Activated CD4-positive, alpha-beta T cell treated with anti-CD3 and anti-CD28 coated beads, Interleukin-2, Interleukin-6, amounts not matched to agents 100 ng/mL and 50 ng/mL, durations not matched to agents 16 hours and 8 hours (primary cell): Measurements from ENCODE around the gene NFKBIE.

Source experiments
- DNase-seq: peaks from one replicate; pipeline ENCODE4 v3.0.0-alpha.2; 2020

Gene NFKBIE

DNA sequence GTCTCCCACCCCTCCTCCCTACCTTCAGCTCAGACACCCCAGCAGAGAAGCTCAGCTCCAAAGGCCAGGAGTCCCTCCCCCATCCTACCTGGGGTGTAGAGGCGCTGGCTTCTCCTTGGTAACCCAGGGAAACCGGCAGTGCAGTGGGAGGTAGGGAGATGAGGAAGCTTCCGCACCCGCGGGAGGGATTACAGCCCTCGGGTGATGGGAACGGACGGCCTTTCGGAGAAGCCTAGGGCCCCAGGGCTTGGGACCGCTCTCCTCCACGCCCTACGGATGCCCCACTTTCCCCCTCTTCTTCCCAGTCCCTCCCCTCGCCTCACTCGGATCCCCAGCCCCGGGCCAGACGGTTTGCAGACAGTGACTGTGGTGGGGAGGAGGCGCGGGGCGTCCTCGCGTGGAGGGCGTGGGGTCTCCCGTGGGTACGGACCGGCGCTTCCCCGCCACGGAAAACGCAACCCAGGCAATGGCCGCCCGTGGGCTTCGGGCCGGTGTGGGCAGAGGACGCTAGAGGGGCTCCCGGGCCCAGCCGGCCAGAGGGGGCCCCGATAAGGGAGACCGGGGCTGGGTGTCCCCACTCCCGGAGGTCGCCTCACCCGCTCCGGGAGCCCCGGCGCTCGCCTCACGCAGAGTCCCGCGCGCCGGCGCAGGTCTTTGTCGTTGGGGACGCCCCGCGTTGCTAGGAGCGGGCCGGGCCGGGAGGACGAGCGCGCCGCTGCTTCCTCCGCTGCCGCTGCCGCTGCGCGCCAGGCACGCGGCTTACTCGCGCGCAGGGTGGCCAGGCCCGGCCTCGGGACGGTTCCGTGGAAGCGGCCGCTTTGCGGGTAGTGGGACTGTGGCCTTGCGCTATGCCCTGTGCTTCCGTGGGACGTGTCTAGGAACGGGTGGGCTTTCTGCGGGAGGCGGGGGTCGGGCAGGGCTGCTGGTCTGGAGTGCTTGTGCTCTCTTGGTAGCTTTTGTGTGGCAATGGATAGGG is 32.0 kb upstream of the NFKBIE start:
- DNase-seq: peak; percentile 43

DNA sequence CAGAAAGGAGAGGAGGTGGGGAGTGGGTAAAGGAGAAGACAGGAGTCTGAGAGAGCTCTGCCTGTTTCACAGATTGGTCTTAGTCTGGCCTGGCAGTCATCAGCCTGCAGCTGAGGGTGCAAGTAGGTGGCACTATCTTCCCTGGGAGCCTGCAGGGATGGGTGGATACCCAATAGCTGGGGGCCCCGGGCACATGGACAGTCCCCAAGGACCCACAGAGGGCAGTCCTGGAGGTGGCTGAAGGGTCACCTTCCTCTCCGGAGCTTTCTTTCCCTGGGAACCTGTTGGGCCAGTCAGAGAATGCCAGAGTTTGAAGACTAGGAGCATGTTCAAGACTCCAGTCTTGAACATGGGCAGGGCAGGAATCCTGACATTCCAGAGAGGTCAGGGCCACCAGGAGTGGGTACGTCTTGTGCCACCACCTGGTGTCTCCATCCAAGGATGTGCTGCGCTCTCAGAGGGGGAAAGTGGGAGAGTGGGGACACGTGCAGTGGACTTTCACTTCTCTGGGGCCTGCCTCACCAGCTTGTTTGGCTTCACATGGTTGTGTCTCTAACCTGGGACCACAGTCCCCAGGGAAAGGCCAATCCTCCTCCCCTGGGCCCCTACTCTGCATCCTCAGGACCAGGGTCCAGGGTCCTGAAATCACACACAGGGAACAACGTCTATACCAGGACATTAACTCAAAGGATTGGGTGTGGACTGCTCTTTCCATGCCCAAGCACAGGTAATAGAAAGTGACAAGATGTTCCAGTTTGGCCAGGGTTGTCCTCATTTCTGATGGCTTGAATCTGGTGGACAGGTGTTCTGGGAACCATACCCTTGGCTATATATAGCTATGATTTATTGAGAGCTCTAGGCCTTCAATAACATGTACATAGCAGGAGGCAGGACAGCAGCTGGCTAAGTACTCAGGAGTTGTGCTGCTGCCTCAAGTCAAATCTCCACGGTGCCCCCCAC is 29.8 kb upstream of the NFKBIE start:
- DNase-seq: no peak

DNA sequence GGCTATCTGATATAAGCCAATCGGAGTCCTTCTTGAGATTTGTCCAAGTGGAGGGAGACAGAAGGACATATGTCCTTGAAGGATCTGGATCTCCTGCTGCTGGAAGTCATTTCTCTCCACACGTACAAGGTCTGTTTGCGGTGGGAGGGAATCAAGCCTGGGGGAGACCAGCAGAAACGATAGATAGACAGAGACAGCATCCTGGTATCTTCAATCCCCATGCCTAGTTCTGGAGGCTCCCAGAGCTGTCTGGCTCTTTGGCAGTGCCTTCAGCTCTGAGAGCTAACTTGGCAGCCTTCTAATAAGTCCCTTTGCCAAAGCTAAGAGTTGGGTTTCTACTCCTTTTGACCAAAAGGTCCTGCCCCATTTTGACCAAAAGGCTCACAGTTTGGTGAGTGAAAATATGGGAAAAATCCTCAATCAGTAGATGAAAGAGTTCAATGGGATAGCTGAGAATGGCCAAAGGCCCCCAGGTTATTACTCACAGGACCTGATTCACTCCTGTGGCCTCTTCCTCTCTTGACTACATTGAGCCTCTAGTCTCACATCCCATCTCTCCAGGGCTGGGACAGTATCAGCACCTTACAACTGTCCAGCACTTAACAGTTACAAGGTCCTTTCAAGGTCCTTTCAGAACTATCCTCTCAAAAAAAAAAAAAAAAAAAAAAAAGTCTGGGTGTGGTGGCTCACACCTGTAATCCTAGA is 27.5 kb upstream of the NFKBIE start:
- no peak for DNase-seq

DNA sequence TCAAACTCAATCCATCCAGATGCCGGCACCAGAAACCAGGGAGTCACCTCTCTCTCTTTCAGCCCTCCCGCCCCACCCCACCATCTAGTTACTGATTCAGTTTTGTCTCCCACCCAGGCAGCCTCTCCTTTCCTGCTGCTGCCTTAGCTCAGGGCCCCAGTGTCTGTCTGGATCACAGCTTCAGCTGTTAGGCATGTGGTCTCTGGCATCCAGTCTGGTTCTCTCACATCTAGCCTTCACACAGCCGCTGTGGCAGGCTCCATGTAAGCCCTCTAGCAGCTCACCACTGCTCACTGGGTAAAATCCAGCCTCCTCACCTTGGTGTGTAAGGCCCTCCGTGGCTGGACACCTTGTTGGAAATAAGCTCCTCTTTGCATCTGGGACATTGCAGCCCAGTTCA is 26.5 kb upstream of the NFKBIE start:
- no peak for DNase-seq

DNA sequence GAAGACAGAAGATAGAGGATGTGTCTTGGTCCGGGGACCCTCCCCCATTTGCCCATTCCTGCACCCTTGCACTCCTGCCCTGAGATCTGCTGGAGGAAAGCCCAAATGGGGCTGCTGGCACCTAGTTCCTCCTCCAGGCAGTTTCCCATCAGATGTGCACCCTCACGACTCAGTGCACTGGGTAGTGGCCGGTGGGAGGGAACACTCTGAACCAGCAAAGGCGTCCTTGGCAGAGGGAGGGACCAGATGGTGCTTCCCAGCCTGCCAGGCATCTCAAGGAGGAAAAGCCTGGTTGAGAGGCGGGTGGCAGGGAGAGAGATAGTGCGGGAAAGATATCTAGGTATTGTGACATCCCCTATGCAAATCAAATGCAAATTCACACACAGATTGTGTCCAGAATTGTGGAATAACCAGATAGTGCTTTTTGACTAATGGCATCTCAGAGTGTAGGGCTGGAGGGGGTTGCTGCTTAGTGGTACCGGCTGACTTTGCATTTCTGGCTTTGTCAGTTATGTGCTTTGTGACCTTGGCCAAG is 24.4 kb upstream of the NFKBIE start:
- no peak for DNase-seq

DNA sequence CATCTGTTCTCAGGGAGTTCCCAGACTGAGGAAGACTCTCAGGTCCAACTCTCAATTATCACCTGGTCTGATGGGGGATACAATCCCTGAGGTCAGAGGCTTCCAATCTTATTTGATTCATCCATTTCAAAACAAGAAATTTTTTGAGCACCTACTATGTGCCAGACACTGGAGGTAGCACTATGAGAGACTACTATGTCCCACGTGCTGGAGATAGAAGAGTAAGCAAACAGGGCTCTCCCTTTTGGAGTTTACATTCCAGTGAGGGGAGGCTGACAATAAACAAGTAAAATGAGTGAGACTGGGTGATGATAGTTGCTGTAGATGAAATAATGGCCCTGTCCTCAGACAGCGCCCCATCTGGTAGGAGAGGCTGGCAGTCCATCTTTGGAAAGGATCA is 21.4 kb upstream of the NFKBIE start:
- no peak for DNase-seq

DNA sequence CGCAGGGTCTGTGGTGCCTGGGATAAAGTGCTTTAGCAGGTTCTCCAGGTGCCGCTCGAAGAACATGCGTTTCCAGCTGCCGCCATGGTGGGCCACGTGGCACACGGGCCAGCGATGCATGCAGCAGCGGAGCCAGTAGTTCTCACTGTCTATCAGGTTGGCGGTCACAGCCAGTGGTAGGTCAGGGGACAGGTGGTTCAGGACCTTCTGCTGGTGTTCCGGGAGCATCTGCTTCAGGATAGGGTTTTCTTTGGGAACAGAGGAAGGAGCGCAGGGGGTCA is 20.9 kb upstream of the NFKBIE start:
- DNase-seq: no peak

DNA sequence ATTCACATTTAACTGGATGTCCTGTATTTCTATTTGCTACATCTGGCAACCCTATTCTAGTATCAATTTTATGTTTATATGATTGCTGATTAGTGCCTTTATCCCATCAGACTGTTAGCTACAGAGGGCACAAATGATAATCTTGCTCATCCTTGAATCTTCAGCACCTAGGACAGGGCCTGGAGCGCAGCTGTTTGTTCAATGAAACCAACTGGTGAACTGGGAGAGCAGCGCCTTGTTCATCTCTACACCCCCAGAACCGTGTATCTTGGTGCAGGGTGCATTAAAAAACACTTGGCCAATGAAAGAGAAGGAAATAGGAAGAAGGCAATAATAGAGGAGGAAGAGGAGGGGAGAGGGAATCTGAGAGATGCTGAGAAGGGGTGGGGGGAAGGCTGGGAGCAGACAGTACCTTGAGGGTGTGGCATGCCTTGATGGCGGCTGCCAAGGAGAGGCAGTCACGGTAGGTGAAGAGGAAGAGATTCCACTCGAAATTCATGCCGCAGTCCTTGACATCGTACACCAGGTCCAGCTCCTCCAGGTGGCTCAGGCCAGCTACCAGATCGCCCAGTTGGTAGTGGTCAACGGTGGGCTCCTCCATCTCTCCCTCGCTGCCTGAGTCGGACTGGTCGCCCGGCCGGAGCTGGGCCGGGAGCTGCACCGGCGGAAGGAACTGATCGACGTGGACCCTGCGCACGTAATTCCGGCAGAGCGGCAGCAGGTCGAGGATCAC is 20.4 kb upstream of the NFKBIE start:
- DNase-seq: no peak

DNA sequence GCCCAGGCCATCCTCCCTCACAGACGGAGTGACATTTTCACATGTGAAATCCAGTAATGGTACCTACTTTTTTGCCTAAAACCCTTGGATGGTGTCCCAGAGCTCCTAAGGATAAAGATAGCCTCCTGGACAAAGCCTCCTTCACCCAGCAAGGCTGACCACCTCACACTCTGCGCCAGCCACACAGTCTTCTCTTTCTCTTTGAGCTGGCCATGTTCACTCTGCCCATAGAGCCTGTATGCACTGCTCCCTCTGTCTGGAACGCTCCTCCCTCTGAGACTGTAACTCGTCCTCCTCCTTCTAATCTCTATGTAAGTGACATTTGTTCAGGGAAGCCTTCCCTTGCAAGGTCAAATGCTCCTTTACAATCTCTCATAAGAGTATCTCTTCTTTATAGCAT is 19.5 kb upstream of the NFKBIE start:
- DNase-seq: no peak

DNA sequence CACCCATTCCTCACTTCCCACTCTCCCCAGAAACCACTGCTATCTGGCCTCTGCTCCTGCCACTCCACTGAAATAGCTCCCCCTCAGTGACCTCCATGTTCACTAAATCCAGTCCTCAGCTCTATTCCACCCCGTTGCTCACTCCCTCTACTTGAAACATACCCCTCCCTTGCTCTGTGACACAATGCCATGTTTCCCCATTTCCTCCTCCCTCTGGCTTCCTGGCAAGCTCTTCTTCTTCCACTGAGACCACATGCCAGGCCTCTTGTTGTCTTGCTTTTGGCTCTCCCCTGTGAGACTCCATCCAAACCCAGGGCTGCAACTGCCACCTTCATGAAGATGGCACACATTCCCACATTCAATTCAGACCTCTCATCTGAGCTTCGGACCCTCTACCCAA is 18.8 kb upstream of the NFKBIE start:
- DNase-seq: no peak

DNA sequence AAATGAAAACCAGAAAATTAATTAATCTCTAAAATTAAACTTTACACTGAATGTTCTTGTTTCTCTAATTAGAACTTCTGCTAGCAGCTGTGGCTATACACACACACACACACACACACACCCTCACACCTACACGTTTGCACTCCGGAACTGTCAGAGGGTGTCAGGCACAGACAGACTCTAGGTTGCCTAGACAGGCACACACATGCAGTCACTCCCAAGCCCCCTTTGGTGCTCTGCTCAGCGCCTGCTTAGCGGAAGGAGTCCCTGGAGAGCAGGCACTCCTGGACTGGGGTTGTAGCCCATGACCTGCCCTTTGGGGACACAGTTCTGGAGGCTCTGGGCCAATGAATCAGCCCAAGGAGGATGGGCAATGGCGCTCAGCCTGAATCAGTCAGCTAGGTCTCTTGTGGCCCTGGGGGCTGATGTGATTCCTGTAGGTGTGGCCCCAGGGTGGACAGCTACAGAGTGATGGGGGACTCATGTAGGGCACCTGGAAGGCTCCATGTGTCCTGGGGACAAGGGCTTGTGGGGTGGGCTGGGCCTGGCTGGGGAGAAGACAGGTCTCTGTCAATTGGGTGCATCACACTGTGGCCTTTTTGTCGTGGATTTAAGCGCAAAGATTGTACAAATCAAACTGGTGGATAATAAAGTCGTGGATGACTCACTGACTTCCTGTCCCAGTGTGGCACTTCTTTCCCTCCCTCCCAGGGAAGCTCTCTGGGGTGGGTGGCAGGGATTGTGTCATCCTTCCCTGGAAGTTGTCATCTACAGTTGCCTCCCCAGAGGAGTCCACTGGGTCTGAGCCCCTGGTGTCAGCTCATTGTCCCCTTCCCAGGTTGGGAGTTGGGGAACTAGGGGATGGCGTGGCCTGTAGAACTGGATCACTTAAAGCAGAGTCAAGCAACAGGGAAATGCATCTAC is 13.7 kb upstream of the NFKBIE start:
- no peak for DNase-seq

DNA sequence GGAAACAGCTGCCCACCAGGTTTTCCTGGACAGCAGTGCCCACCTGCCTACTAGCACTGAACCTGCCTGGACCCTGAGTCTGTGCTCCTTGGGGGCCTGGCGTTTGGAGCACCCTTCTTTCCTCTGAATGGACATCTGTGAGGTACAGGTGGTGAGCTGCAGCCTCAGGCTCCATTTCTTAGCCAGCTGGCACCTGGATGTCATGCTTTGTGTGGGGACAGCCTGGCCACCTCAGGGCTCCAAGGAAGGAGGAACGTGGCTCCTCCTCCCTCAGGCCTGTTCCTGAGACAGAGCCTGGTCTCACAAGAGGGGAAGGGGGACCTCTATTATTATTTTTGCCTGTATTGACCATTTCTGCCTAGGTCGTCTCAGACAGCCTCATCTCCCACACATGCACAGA is 13.0 kb upstream of the NFKBIE start:
- no peak for DNase-seq

DNA sequence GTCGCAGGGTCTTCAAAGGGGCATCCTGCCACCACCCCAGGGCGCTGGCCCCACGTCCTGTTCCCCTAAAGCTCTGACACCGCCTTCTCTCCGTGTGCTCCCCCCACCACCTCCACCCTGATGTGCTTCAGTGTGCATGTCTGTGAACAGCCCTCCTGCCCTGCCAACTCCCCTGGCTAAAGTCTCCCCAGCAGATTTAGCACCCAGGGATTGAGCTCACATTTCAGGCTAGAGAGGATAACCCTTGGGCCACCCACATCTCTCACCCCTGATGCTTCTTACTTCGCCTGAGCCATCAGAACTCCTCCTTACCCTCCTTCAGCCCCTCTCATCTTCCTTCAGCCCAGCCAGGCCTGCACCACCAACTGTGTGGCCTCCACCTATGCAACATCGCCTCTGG is 12.4 kb upstream of the NFKBIE start:
- DNase-seq: no peak

DNA sequence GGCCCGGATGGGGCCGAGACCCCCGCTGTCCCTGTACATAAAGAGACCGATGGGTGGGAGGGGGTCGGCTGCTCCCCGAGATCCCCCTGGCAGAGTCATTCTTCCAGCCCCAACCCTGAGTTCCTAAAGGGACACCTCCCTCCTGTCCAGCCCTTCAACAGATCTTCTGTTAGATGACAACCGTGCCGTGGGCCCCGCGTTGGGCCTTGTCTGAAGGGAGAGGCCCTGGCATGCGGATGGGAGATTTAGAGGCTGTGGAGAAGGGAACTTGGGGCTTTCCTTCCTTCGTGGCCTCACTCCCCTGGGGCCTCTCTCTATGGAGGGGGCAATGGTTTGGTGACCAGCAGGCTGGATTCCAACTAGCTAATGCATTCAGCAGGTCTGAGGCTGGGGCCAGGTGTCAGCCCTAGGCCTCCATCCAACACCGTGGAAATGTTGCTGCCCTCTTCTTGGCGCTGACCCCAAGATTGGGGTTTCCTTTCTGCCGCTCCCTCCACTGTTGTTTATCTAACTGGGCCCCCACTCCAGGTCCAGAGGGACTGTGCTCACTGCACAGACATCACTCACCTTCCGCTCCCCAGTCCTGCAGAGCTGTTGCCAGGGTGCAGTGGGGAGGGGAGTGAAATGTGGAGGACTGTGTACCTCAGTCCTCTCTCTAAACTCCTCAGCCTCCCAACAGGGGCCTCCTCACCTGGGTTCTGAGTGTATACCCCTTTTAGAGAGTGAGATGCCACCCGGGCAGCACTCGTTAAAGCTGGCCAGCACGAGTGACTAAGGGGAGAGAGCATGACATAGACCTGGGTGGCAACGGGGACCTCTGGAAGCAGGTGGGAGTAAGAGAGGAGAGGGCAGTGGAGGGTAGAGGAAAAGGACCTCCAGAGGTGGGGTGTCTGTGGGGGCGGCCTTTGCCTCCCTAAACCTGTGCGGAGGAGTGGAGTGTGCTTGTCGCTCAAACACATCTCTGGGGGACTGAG is 11.6 kb upstream of the NFKBIE start:
- no peak for DNase-seq

DNA sequence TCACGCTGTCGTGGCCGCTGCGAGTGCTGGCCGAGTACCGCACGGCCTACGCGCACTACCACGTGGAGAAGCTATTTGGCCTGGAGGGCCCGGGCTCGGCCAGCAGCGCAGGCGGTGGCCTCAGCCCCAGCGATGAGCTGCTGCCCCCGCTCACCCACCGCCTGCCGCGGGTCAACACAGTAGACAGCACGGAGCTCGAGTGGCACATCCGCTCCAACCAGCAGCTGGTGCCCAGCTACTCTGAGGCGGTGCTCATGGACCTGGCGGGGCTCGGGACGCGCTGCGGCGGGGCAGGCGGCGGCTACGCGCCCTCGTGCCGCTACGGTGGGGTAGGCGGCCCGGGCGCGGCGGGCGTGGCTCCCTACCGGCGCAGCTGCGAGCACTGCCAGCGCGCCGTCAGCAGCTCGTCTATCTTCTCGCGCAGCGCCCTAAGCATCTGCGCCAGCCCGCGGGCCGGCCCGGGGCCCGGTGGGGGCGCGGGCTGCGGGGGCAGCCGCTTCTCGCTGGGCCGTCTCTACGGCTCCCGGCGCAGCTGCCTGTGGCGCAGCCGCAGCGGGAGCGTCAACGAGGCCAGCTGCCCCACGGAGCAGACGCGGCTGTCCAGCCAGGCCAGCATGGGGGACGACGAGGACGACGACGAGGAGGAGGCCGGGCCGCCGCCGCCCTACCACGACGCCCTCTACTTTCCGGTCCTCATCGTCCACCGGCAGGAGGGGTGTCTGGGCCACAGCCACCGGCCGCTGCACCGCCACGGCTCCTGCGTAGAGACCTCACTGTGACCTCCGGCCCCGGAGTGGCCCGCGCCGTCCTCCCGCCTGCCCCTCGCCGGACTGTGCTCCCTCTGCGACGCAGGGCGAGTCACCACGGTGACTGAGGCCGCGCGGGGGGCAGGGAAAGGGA is 10.6 kb upstream of the NFKBIE start:
- no peak for DNase-seq

DNA sequence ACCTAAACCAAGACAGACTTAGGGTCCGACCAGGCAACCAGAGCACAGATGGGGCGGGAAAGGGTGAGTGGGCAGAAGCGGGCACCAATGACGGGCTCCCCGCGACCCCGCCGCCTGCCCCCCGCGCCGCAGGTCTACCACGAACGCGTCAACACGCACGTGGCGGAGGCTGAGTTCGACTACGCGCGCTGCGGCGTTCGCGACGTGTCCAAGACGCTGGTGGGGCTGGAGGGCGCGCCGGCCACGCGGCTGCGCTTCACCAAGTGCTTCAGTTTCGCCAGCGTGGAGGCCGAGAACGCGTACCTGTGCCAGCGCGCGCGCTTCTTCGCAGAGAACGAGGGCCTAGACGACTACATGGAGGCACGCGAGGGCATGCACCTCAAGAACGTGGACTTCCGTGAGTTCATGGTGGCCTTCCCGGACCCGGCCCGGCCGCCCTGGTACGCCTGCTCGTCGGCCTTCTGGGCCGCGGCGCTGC is 10.0 kb upstream of the NFKBIE start:
- no peak for DNase-seq

DNA sequence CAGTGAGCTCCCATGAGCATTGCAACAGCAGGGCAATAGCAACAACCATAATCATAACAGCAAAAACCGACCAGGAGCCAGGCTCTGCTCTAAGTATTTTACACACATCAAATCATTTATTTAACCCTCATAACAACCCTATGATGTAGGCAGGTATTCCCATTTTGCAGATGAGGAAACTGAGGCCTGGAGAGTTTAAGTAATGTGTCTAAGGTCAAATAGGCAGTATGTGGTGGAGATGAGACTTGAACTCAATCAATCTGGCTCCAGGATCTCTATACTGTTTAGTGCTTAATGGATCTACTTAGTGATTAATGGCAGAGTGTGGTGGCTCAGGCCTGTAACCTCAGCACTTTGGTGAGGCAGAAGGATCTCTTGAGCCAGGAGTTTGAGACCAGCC is 8.3 kb upstream of the NFKBIE start:
- no peak for DNase-seq

DNA sequence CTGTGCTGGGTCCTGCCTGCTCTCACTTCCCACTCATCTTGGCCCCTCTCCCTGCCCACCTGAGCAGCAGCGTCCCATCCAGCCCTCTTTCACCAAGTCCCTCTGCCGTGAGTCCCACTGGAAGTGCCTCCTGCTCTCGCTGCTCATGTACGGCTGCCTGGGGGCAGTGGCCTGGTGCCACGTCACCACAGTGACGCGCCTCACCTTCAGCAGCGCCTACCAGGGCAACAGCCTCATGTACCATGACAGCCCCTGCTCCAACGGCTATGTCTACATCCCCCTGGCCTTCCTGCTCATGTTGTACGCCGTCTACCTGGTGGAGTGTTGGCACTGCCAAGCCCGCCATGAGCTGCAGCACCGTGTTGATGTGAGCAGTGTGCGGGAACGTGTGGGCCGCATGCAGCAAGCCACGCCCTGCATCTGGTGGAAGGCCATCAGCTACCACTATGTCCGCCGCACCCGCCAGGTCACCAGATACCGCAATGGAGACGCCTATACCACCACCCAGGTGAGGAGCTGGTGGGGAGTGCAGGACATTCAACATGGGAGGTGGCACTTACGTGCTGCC is 7.7 kb upstream of the NFKBIE start:
- no peak for DNase-seq
